AG09309 (cell line): ENCODE measurements around the gene RCC2.

Experiments used
- DNase-seq: peaks from one replicate; pipeline ENCODE4 v3.0.0-alpha.2; 2010; ENCODE audit warnings: low read depth
- H3K4me3 ChIP-seq: 2 replicates; pipeline ENCODE4 v1.5.1; 2011; ENCODE audit warnings: mild to moderate bottlenecking, low read depth, low read length, moderate library complexity; ENCODE audit not compliant: control insufficient read depth
- TF ChIP-seq, protein P1 (sequence below): IDR thresholded peaks from 2 replicates; pipeline ENCODE4 v1.5.1; 2011; ENCODE audit warnings: mild to moderate bottlenecking, low read depth, low read length, inconsistent platforms; ENCODE audit not compliant: insufficient read depth, control insufficient read depth; ENCODE audit errors: missing control alignments

The RCC2 gene

DNA sequence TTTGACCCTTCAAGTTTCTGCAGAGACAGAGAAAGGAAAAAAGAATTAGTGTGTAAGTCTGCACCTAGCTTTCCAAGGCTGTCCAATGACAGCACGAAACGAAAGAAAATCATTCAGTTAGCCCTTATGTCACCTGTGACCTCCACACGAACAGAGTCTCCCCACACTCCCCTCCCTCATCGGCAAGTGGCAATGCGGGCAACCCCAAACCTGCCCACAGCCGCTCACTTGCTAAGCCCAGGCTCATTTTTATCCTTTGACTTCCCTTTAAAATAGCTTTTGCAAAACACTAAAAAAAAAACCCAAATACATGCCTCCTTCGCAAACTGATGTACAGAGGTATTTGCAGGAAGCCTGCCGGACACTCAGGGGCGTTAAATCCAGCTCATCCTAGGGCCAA lies 10.3 kb downstream of the RCC2 start:
- H3K4me3 ChIP-seq = no peak overlapping the region
- DNase-seq = no peak
- TF ChIP-seq, protein P1, sequence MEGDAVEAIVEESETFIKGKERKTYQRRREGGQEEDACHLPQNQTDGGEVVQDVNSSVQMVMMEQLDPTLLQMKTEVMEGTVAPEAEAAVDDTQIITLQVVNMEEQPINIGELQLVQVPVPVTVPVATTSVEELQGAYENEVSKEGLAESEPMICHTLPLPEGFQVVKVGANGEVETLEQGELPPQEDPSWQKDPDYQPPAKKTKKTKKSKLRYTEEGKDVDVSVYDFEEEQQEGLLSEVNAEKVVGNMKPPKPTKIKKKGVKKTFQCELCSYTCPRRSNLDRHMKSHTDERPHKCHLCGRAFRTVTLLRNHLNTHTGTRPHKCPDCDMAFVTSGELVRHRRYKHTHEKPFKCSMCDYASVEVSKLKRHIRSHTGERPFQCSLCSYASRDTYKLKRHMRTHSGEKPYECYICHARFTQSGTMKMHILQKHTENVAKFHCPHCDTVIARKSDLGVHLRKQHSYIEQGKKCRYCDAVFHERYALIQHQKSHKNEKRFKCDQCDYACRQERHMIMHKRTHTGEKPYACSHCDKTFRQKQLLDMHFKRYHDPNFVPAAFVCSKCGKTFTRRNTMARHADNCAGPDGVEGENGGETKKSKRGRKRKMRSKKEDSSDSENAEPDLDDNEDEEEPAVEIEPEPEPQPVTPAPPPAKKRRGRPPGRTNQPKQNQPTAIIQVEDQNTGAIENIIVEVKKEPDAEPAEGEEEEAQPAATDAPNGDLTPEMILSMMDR = no peak

DNA sequence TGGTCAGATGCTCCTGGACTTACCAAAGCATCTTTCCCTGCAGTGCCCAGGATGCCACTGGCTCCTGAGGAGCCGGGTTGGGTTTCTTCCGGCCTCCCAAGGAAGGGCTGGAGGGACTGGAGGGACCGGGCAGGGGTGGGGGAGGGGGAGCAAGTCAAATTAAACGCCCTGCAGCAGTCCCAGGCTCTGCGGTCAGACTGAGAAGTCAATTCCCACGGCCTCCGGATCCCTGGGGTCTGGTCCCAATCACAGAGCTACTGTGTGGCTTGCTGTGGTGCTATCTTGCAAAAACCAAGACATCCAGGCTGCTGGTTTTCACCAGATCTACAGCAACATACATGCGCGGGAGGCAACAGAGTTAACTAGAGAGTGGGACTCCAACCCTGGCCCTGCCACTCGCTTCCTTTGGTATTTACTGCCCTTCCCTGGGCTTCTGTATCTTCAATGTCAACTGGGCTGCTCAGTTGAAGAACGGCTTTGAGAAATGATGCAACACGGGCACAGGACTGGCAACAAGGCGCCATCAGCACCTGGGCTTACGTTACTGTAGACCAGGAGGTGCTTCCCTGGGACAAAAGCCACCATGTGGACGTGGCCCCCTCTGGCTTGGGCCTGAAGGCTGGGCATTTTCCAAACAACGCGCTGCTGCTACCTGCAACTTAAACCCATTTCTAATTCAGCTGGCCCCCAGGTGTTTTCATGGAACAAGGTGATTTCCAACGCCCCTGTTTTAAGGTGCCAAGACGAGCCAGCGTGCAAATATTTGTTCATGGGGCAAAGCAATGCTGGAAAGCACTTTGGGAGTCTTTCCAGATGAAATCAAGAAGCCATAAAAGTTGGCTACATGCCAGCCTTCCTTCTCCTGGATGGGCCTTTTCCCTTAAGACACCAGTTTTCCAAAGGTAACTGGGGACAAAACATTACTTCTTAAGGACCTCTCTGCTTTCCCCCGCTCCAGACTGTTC lies 11.5 kb downstream of the RCC2 start:
- no peak overlapping the region for H3K4me3 ChIP-seq
- DNase-seq = no peak
- TF ChIP-seq, protein P1 = no peak

DNA sequence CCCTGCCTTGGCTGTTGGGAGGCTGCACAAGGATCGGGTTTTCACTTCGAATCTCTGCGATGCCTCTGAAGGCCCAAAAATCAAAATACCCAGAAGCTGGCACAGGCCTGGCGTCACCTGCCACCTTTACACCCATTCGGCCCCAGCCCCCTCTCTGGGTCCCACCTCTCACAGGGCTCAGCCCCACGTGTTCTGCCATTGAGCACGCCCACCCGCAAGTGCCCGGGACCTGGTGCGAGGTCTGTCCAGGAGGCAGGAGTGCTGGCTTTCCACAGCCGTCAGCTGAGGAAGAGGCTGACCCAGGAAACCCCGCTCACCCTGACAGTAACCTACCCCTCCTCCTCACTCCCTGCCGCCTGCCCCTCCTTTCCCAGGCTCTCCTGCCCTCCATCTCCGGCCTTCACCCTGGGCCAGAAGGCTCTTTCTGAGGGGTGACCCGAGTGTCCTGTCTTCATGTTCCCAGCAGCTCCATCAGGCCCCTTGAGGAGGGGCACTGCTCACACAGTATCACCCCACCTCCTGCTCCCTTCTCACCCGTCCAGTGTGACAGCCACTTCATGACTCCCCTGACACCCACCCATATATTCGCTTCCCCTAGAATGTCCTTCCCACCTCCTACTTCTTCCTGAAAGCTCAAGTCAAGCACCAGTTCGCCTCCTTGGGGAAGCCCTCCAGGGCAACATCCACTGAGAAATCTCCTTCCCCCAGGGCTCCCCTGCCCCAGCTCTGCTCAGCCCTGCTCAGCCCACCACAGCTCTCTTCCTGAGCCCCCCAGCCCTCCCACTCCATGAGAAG lies 13.5 kb downstream of the RCC2 start:
- no peak overlapping the region for H3K4me3 ChIP-seq
- TF ChIP-seq, protein P1 = no peak
- DNase-seq = no peak

DNA sequence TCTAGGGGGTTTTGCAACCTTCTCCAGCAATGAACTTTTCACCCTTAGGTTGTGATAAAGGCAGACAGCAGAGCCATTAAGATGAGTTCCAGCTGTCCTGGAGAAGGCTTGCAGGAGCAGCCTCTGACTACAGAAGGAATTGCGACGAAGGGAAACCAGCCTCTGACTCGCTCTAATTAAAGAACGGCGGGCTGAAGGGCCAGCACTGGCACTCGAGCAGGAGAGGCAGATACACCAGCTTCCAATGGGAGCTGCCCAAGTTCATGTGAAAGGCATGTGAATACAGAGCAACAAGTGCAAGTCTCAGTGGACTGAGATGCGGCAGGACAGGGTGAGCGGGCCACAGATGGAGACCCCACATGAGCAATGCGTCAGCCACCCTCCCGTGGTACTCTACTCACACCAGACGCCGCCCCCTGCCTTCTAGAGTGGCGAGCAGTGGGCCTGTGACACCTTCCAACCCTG lies 15.7 kb downstream of the RCC2 start:
- TF ChIP-seq, protein P1 = no peak
- no peak for DNase-seq
- no peak overlapping the region for H3K4me3 ChIP-seq

DNA sequence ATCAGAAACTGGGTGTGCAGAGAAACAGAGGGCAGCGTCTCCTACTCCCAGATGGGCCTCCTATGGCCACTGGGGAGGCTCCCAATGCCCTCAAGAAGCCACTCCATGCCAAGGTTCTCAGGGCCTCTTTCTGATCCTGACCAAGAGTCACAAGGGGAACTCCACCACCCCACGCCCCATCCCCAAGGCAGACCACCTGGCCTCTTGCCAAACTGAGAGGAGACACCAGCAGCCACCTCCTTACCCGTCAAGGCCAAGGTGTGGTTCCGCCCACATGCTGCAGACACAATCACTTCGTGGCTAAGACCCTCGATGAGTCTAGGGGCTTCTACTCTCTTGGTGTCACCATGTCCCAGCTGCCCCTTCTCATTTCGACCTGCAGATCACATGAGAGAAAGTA lies 17.0 kb downstream of the RCC2 start:
- no peak for DNase-seq
- no peak overlapping the region for H3K4me3 ChIP-seq
- TF ChIP-seq, protein P1 = no peak

DNA sequence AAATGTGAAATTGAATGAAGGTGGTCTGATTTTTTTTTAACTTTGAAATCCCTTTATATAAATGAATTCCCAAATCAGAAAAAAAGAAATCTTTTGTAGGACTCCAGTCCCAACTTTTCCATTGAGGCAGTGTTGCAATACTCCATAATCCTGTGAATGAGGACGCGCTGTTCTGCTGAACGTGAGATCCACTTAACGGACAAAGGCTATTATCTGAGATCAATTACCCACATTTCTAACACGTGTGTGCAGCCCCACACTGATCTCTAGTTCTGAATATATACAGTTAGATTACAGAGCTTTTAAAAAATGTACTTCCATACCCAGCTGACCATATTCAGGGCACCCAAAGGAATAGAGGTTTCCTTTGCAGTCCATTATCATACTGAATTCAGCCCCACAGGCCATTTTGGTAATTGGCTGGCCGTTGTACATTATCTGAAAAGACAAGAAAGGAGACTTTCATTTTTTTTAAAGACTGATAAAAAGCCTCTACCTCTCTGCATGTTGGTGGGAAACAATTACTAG lies 19.0 kb downstream of the RCC2 start:
- TF ChIP-seq, protein P1 = no peak
- H3K4me3 ChIP-seq = no peak overlapping the region
- no peak for DNase-seq
